Measurements from ENCODE around the gene SLC50A1. TPM values are rescaled to one million over a fixed set of nuclear protein-coding genes. Genes with fewer than 3 reads are reported as not detected.
"Not testable (repeated sequence)": the region's sequence is repeated elsewhere in the genome, so short reads cannot be mapped to it uniquely, and the experiment has no call there.

The SLC50A1 gene
- total RNA-seq, 1 donor from 2014 or later = 11.8 TPM

DNA sequence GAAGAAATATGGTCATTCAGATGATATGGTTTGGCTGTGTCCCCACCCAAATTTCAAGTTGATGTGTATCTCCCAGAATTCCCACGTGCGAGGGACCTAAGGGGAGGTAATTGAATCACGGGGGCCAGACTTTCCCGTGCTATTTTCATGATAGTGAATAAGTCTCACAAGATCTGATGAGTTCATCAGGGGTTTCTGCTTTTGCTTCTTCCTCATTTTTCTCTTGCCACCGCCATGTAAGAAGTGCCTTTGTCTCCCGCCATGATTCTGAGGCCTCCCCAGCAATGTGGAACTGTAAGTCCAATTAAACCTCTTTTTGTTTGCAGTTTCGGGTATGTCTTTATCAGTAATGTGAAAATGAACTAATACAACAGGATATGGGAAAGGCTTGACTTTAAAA lies 6.1 kb downstream of the SLC50A1 start:
- no peaks in the 10 kb centered on the region for H3K27me3 ChIP-seq
- TF ChIP-seq POLR2AphosphoS5 (IDR thresholded peaks at IDR 0.05; ENCODE audit: insufficient read depth in 1 of 2, low read depth in 1 of 2) (no peak), POLR2A (IDR thresholded peaks at IDR 0.05) (no peak), CTCF (IDR thresholded peaks at IDR 0.05) (no peak)
- intact Hi-C loops (cut with DNase I) = loop anchor here (5.0 kb wide), 1 partner anchor 329 kb away; no protein-coding TSS in a partner anchor
- H3K9me3 ChIP-seq = no peaks in the 10 kb centered on the region
- peaks cover 28% of the 10 kb centered on the region for H3K4me1 ChIP-seq
- no peak for DNase-seq (ENCODE audit: extremely low spot score in 2 of 2)
- no peaks in the 10 kb centered on the region for H3K36me3 ChIP-seq
- H3K4me3 ChIP-seq = no peak overlapping the region
- no peak overlapping the region for H3K27ac ChIP-seq

DNA sequence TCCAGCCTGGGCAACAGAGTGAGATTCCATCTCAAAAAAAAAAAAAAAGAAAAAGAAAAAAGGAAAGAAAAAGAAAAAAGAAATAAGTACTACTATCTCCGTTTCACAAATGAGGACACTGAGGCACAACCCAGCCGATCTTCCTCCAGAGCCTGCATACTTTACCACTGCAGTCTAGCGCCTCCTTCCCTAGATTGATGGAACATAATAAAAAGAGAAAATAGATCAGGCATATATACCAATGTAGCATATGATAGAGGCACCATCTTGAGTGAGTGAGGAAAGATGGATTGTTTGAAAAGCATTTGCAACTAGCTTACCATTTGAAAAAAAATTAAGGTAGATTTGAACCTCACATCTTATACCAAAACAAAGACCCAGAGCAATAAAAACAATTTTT lies 9.8 kb downstream of the SLC50A1 start:
- H3K4me3 ChIP-seq = no peak overlapping the region
- TF ChIP-seq CTCF (IDR thresholded peaks at IDR 0.05) = no peak
- no peak for TF ChIP-seq POLR2AphosphoS5 (IDR thresholded peaks at IDR 0.05; ENCODE audit: insufficient read depth in 1 of 2, low read depth in 1 of 2)
- TF ChIP-seq POLR2A (IDR thresholded peaks at IDR 0.05) = no peak
- intact Hi-C loops (cut with DNase I) = no loop called here
- H3K27ac ChIP-seq = no peak overlapping the region
- H3K9me3 ChIP-seq = no peaks in the 10 kb centered on the region
- no peak for DNase-seq (ENCODE audit: extremely low spot score in 2 of 2)
- H3K36me3 ChIP-seq = no peaks in the 10 kb centered on the region
- H3K4me1 ChIP-seq = no peaks in the 10 kb centered on the region
- no peaks in the 10 kb centered on the region for H3K27me3 ChIP-seq

- H3K27me3 ChIP-seq; H3K4me1 ChIP-seq; H3K27ac ChIP-seq; H3K36me3 ChIP-seq; H3K9me3 ChIP-seq; DNase-seq (ENCODE audit: extremely low spot score in 2 of 2); H3K4me3 ChIP-seq; intact Hi-C loops (cut with DNase I): not testable (repeated sequence)
These were observed 20.5 kb downstream of the SLC50A1 start for GRCh38 chr1:155155996-155156643.

- DNase-seq (ENCODE audit: extremely low spot score in 2 of 2) = no peak
- Histone ChIP-seq H3K4me1 (no peaks in the 10 kb centered on the region), H3K36me3 (no peaks in the 10 kb centered on the region), H3K9me3 (no peaks in the 10 kb centered on the region), H3K27me3 (no peaks in the 10 kb centered on the region), H3K4me3 (no peak overlapping the region), H3K27ac (no peak overlapping the region)
- TF ChIP-seq POLR2AphosphoS5 (IDR thresholded peaks at IDR 0.05; ENCODE audit: insufficient read depth in 1 of 2, low read depth in 1 of 2) (no peak), POLR2A (IDR thresholded peaks at IDR 0.05) (no peak), CTCF (IDR thresholded peaks at IDR 0.05) (no peak)
- intact Hi-C loops (cut with DNase I) = no loop called here
These were observed 23.3 kb downstream of the SLC50A1 start for GRCh38 chr1:155158991-155159390.

GRCh38 chr1:155160128-155160527 lies 24.5 kb downstream of the SLC50A1 start:
- H3K9me3 ChIP-seq = no peaks in the 10 kb centered on the region
- TF ChIP-seq POLR2AphosphoS5 (IDR thresholded peaks at IDR 0.05; ENCODE audit: insufficient read depth in 1 of 2, low read depth in 1 of 2) (no peak), POLR2A (IDR thresholded peaks at IDR 0.05) (no peak), CTCF (IDR thresholded peaks at IDR 0.05) (no peak)
- no peaks in the 10 kb centered on the region for H3K27me3 ChIP-seq
- DNase-seq (ENCODE audit: extremely low spot score in 2 of 2) = no peak
- H3K4me1 ChIP-seq = no peaks in the 10 kb centered on the region
- no peak overlapping the region for H3K27ac ChIP-seq
- H3K4me3 ChIP-seq = no peak overlapping the region
- intact Hi-C loops (cut with DNase I) = no loop called here
- H3K36me3 ChIP-seq = no peaks in the 10 kb centered on the region

DNA sequence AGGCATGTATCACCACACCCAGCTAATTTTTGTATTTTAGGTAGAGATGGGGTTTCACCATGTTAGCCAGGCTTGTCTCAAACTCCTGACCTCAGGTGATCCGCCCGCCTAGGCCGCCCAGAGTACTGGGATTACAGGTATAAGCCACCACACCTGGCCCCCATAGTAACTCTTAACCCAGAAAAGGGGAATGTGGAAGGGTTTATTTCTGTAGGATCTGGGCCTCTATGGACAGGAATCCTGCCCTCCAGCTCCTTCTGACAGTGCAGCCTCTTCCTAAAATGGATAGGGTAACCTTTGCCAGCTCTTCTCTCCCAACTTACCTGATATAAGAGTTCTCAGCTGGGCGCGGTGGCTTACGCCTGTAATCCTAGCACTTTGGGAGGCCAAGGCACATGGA lies 27.0 kb downstream of the SLC50A1 start:
- H3K4me1 ChIP-seq = peaks cover 17% of the 10 kb centered on the region
- H3K4me3 ChIP-seq; H3K36me3 ChIP-seq; H3K27me3 ChIP-seq; H3K27ac ChIP-seq; DNase-seq (ENCODE audit: extremely low spot score in 2 of 2); intact Hi-C loops (cut with DNase I); H3K9me3 ChIP-seq: not testable (repeated sequence)

- intact Hi-C loops (cut with DNase I); H3K9me3 ChIP-seq; H3K4me3 ChIP-seq; DNase-seq (ENCODE audit: extremely low spot score in 2 of 2); H3K27ac ChIP-seq; H3K27me3 ChIP-seq; H3K36me3 ChIP-seq: not testable (repeated sequence)
- H3K4me1 ChIP-seq = peaks cover 21% of the 10 kb centered on the region
These were observed 28.1 kb downstream of the SLC50A1 start for GRCh38 chr1:155163785-155164184.

DNA sequence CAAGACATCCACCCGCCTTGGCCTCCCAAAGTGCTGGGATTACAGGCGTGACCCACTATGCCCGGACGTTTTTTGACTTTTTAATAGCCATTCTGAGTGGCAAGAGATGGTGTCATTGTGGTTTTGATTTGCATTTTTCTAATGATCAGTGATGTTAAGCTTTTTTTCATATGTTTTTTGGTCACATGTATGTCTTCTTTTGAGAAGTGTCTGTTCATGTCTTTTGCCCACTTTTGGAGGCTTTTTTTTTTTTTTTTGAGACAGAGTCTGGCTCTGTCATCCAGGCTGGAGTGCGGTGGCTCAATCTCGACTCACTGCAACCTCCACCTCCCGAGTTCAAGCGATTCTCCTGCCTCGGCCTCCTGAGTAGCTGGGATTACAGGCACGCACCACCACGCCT lies 29.0 kb downstream of the SLC50A1 start:
- H3K27me3 ChIP-seq; intact Hi-C loops (cut with DNase I); H3K27ac ChIP-seq; DNase-seq (ENCODE audit: extremely low spot score in 2 of 2); H3K4me3 ChIP-seq; H3K9me3 ChIP-seq: not testable (repeated sequence)
- H3K36me3 ChIP-seq = peaks cover 0 to 10% of the 10 kb centered on the region in 2 donors
- H3K4me1 ChIP-seq = peaks cover 21% of the 10 kb centered on the region
